HG02798 (cell line): ENCODE results near the gene ABCA7.
A peak's percentile ranks its signal among the peaks of the same experiment; 100 is the strongest.

ENCODE experiments used
- ATAC-seq: cut with Tn5 transposase; IDR thresholded peaks from one replicate; pipeline ENCODE4 v1.9.1; 2021; ENCODE audit warnings: mild to moderate bottlenecking; ENCODE audit not compliant: unreplicated experiment, poor library complexity

The ABCA7 gene

GRCh38 chr19:1032264-1032867, 7.5 kb upstream of the ABCA7 start:
- no peak for ATAC-seq

GRCh38 chr19:1035998-1036621, 3.8 kb upstream of the ABCA7 start:
- no peak for ATAC-seq

GRCh38 chr19:1037621-1038064, 2.3 kb upstream of the ABCA7 start:
- no peak for ATAC-seq

DNA sequence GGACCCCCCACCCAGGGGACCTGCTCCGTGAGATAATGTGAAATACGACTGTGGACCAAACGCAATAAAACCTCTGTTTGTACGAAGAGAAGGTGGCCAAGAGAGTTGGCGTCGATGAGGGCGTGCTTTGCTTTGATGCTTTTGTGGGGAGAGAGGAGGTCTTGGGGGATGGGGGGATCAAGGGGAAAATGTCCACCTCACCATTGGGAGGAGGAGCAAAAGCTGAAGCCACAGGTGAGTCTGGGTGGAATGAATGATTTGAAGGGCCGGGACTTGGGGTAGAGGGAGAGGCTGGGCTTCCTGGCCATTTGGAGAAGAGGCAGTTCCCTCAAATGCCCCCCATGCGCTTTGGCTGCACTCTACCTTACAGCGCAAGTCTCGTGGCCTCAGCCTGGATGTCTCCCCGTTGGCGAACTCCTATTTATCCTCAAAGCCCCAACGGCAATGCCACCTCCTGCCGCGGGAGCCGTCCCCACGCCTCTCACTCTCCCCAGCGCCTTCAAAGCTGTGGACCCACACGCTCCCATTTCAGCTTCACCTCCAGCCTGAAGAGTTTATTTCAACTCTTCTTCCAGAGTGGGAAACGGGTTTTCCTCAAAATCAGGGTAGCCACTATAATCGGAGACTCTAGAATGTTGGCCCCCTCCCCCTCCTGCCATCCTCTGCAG, 795 bp upstream of the ABCA7 start:
- no peak for ATAC-seq

- ATAC-seq, result peak; percentile 48
Observed at GRCh38 chr19:1040476-1041271, 767 bp downstream of the ABCA7 start.

DNA sequence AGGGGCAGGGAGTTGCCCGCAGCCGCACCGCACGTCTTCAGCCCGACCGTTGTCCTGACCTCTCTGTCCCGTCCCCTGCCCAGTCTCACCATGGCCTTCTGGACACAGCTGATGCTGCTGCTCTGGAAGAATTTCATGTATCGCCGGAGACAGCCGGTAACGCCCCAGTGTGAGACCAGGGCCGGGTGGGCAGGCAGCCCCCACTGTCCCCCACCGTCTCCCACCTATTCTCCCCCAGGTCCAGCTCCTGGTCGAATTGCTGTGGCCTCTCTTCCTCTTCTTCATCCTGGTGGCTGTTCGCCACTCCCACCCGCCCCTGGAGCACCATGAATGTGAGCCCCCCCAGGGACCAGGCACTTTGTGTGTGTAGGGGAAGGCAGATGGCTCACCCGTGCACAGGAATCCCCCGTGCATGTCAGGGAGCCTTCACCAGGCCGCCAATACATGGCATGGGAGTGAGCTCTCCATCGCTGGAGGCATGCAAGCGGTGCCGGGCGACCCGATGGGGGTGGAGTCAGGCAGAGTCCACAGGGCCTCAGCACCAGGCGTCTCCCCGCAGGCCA, 1.4 kb downstream of the ABCA7 start:
- ATAC-seq, result no peak

DNA sequence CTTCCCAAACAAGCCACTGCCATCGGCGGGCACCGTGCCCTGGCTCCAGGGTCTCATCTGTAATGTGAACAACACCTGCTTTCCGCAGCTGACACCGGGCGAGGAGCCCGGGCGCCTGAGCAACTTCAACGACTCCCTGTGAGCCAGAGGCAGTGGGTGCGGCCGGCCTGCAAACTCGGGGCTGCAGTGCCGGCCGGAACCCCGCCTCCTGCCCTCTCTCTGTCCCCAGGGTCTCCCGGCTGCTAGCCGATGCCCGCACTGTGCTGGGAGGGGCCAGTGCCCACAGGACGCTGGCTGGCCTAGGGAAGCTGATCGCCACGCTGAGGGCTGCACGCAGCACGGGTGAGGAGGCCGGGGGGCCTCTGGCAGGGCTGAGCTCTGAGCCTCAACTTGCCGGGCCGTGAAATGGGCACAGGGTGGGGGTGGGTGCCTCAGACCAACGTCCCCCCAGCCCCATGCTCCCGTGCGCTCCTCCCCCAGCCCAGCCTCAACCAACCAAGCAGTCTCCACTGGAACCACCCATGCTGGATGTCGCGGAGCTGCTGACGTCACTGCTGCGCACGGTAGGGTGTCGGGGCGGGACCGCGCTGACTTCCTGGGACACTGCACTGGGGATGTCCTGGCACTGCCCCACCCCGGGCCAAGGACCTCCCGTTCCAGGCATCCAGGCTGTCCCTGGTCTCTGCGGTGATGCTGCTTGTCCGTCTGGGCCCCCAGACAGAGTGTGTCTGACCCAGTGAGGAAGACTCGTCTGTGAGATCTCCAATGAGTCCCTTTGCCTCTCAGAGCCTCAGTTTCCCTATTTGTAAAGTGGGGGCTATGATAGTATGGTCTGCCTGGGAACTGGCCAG, 2.2 kb downstream of the ABCA7 start:
- no peak for ATAC-seq

GRCh38 chr19:1042689-1043511, 3.0 kb downstream of the ABCA7 start:
- ATAC-seq, result no peak

- ATAC-seq, result peak; percentile 29
Observed at GRCh38 chr19:1045247-1045603, 5.3 kb downstream of the ABCA7 start.

GRCh38 chr19:1046117-1046626, 6.3 kb downstream of the ABCA7 start:
- ATAC-seq, result no peak

- ATAC-seq, result no peak
Observed at GRCh38 chr19:1046836-1047695, 7.2 kb downstream of the ABCA7 start.

DNA sequence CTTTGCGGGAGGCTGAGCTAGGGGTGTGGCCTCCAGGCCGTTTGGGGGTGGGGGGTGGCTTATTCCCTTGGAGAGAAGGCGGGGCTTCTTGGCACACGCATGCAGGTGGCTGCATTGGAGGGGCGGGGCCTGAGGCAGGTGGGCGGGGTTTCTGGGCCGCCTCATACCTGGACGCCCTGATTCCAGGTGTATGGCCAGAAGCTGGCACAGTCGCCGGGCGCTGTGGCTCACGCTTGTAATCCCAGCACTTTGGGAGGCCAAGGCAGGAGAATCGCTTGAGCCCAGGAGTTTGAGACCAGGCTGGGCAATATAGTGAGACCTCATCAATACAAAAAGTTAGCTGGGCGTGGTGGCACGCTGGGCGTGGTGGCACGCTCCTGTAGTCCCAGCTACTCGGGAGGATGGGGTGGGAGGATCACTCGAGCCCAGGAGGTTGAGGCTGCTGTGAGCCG, 7.8 kb downstream of the ABCA7 start:
- ATAC-seq, result no peak

DNA sequence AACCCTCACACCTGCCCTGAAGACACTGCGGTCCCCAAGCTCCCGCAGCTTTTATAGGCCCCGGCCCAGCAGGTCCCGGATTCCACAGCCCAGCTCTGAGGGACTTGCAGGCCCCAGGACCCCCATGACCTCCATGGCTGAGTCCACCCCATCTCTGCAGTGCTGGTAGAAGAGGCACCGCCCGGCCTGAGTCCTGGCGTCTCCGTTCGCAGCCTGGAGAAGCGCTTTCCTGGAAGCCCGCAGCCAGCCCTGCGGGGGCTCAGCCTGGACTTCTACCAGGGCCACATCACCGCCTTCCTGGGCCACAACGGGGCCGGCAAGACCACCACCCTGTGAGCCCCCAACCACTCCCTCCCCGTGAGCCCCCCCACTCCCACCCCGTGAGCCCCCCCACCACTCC, 9.2 kb downstream of the ABCA7 start:
- no peak for ATAC-seq

- ATAC-seq, result no peak
Observed at GRCh38 chr19:1049800-1050199, 9.9 kb downstream of the ABCA7 start.

DNA sequence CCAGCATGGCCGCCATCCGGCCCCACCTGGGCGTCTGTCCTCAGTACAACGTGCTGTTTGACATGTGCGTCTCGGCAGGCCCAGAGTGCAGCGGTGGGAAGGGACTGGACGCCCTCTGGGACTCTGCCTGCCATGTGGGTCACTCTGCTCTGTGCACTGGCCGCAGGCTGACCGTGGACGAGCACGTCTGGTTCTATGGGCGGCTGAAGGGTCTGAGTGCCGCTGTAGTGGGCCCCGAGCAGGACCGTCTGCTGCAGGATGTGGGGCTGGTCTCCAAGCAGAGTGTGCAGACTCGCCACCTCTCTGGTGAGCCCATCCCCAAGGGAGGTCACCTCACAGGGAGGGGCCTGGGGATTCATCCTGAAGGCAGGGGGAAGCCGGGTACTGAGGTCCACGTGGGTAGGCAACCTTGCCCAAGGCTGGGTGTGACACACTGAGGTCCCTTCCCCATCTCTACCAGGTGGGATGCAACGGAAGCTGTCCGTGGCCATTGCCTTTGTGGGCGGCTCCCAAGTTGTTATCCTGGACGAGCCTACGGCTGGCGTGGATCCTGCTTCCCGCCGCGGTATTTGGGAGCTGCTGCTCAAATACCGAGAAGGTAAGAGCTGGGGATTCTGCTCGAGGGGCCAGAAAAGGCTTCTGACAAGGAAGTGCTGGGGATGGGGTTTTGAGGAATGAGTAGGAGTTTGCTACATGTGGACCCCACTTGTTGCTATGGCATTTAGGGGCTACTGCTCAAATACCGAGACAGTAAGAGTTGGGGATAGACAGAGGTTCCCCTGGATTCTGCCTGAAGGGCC, 11.3 kb downstream of the ABCA7 start:
- ATAC-seq, result no peak

- ATAC-seq, result no peak
Observed at GRCh38 chr19:1051791-1052190, 11.9 kb downstream of the ABCA7 start.

GRCh38 chr19:1052349-1052975, 12.6 kb downstream of the ABCA7 start:
- ATAC-seq, result no peak
